Fibroblast of upper back skin (primary cell): ENCODE data around the gene KRTAP5-6.
"Not testable (repeated sequence)": the region's sequence is repeated elsewhere in the genome, so short reads cannot be mapped to it uniquely, and the experiment has no call there.

ENCODE experiments used
- DNase-seq: peaks from one replicate; pipeline ENCODE4 v3.0.0-alpha.2; 2013

KRTAP5-6 gene

DNA sequence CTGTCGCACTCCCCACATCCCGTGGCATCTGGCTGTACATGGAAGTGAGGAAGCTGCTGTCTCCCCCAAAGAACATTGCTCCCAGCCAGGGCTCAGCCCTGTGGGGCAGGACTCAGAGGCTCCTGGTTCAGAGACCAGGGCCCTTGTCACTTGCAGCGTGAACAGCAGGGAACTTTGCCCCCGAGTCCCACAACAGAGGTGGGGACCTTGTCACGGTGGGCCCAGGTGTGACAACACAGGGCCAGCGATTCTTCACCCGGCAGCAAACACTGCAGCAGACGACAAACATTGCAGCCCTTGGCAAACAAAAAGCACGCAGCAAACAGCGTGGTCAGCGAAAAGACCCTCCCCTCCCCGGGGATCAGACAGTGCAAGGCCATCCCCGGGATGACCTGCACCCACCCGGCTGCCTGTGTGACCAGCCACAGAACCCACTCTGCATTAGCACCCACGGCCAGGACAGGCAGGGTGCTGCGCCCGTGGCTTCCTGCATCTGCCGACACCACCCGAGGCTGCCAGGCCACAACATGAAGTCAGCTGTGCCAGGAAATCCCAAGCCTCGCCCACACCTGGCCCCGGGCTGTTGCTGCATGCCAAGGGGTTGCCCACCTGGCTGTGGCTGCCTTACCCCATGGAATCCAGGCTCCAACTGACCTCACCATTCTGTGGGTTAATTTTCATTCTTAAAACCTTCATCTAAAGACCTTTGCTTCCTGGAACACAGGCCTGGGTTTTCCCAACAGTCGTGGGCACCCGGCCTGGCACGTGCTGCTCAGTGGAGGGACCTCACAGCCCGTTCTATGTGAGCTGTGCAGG is 35.3 kb upstream of the KRTAP5-6 start:
- not testable (repeated sequence) for DNase-seq

DNA sequence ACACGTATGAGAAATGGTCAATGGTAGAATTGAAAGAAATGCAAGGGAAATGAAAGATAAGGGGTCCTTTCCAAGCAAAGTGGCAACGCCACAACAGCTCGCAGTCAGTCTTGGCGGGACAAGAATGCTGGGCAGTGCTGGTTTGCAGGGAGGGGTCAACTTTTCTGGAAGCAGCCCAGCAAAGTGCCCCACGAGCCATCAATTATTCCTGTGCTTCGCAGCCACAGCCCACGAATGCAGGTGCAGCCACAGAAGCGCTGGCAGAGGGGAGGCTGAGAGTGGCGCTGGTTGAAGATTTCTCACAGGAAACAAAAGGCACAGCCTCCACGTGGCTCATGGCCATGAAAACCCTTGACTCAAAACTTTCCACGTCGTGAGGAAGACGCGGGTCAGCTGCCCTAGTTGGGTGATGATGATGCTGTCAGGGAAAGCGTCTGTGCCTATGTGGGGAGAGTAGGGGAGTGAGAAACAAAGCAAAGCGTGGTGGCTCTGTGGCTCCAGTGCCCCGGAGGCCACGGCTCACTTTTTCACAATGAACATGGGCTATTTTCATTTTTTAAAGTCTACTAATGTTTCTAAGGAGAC is 34.2 kb upstream of the KRTAP5-6 start:
- DNase-seq, result not testable (repeated sequence)

DNA sequence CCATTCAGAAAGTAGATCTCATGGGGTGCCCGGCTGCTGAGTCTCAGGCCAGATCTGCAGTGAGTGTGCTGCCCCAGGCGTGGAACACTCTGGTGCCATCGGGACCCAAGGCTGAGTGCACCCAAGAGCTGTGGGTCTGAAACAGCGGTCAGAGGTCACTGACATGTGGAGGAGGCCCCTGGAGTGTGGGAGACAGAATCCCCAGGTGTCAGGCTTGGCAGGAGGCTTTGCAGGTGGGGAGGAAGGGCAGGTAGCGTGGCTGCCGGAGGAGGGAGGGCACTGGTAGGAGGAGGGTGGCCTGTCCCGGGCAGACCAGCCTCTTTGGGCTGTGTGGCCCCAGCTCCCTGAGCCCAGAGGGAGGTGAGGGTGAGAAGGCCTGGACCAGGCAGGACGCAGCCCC is 31.7 kb upstream of the KRTAP5-6 start:
- no peak for DNase-seq

DNA sequence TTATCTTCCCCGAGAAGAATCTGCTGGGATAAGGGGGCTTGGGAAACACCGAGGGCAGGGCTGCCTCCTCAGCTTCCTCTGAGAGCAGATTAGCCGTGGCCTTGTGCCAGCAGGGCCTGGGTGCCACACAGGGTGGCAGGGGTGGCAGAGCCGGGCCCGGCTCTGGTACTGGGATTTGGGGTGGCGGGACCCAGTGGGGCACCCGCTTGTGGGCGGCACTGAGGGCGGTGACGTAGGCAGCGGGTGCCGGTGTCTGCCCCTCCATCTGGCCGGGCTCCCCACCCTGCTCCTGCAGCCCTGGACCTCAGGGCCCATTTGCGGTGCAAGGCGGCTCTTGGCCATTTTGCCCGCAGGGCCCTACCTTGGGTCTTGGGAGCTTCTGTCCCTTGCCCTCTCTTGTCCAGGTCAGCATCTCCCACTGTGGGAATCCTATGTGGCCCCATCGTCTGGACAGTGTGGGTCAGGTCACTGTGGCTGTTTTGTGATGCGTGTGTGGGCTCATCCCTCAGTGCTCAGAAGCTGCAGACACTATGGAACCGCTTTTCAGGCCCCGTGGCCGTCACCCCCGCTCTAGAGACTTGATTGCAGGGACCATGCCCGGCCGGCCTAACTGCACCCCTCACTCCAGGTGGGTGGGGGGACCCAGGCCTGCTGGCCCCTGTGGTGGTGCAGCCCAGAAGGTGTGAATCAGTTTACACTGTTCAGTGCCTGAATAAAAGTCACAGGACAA is 29.7 kb upstream of the KRTAP5-6 start:
- no peak for DNase-seq

DNA sequence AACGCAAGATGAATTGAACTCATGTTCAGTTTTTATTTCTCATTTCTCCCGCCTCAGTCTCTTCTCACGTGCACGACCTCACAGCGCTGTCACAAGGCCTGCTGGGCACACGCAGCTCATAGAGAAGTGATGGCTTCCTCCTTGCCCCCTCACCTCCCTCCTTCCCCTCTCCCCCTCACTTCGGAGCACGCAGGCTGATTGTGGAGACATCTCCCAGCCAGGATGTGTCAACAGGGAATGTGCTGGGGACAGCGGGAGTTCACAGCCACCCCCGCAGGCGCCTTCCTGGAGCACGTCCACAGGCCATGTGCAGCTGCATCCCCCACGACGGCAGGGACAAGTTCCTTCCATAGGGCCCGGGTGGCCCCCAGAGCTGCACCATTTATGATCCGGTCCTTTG is 29.1 kb upstream of the KRTAP5-6 start:
- DNase-seq, result no peak

DNA sequence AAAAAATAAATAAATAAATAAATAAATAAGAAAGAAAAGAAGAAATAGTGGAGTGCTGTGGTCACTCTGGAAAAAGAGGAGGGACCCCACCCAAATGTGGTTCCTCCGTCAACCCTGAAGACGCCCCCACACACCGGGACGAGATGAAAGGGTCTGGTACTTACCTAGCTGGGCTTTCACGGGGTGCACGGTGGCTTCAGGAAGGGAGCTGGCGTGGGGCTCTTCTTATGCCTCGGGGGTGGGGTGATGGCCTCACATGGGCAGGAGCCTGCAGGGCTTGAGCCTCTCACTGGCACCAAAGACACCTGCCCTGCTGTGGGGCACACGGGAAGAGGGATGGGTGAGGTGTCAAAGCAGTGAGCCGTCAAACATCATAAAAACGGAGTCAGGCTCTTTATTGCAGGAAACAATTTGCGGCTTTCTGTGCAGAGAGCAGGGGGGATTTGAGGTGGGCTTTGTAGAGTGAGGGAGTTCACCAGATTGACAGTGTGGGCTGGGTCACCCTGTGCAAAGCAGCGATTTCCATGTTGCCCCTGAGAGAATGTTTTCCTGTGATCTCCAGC is 28.0 kb upstream of the KRTAP5-6 start:
- DNase-seq, result no peak

DNA sequence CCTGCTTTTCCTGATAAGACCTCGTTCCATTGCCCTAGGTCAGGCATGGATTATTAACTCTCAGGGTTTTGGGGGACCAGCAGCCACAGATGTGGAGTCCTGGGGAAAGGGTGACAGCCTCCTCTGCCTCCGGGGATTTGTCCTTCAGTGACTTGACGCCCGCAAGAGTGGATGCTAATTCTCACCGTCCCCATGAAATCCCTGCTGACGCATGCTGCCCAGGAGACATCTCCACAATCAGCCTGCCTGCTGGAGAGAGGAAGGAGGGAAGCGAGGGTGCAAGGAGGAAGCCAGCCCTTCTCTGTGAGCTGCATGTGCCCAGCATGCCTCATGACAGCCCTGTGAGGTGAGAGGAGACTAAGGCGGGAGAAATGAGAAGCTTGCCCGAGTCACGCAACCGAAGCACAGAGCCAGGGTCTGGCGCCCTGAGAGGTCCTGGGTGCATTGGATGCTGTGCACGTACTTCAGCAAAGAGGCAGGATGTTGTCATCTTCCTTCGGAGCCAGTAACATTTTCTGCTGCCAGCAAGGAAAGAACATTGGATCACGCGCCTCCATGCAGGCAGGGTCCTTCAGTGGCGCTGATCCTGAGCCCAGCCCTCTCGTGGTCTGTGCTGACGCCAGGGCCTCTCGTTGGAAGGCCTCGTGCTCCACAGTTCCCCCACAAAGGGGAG is 27.3 kb upstream of the KRTAP5-6 start:
- no peak for DNase-seq

DNA sequence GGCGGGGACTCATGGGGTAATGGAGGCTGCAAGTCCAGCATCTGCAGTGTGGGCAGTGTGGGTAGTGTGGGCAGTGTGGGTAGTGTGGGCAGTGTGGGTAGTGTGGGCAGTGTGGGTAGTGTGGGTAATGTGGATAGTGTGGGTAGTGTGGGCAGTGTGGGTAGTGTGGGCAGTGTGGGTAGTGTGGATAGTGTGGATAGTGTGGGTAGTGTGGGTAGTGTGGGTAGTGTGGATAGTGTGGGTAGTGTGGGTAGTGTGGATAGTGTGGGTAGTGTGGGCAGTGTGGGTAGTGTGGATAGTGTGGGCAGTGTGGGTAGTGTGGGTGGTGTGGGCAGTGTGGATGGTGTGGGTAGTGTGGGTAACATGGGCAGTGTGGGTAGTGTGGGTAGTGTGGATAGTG is 26.5 kb upstream of the KRTAP5-6 start:
- not testable (repeated sequence) for DNase-seq

DNA sequence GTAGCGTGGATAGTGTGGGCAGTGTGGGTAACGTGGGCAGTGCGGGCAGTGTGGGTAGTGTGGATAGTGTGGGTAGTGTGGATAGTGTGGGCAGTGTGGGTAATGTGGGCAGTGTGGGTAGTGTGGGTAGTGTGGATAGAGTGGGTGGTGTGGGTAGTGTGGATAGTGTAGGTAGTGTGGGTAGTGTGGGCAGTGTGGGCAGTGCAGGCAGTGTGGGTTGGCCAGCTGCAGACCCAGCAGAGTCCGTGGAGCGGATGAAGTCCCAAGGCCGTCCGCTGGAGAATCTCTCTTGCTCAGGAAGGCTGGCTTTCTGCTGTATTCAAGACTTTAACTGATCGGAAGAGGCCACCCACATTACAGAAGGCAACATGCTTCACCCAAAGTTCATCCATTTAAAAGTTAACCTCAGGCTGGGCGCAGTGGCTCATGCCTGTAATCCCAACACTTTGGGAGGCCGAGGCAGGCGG is 26.1 kb upstream of the KRTAP5-6 start:
- no peak for DNase-seq

DNA sequence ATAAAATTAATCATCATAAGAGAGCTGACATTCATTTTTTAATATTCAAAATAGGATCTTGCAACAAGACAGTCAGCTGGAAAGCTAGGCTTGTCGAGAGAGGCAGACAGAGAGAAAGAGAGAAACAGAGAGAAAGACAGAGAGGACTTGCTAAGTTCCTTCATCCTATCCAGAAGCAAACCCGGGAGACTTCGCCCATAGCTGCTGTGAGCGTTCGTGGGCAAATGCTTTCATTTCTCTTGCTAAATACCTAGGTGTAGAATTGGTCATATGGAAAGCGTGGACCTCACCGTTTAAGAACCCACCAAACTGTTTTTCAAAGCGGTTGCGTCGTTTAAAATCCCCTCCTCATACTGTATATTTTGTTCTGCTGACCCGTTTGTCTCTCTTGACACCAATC is 25.3 kb upstream of the KRTAP5-6 start:
- no peak for DNase-seq

DNA sequence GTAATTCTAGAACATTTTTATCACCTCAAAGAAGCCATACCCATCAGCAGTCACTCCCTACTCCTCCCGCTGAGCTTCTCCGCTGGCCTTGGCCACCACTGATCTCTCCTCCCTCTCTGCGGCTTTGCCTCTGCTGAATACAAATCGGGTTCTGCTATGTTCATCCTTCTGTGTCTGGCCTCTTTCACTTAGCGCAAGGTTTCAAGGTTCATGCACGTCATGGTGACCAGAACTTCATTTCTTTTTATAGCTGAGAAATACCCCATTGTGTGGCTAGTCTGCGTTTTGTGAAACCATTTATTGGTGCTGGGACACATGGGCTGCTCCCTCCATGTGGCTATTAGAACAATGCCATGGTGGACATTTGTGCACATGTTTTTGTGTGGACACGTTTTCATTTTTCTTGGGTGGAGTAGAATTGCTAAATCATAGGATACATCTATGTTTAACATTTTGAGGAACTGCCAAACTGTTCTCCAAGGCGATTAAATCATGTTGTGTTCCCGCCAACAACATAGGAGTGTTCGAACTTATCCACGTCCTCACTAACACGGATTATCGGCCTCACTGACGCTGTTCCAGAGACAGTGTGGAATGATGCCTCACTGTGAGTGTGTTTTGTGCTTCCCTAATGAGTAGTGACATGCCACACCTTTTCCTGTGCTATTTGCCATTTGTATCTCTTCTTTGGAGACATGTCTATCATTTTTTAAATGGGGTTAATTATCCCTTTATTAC is 24.2 kb upstream of the KRTAP5-6 start:
- no peak for DNase-seq

DNA sequence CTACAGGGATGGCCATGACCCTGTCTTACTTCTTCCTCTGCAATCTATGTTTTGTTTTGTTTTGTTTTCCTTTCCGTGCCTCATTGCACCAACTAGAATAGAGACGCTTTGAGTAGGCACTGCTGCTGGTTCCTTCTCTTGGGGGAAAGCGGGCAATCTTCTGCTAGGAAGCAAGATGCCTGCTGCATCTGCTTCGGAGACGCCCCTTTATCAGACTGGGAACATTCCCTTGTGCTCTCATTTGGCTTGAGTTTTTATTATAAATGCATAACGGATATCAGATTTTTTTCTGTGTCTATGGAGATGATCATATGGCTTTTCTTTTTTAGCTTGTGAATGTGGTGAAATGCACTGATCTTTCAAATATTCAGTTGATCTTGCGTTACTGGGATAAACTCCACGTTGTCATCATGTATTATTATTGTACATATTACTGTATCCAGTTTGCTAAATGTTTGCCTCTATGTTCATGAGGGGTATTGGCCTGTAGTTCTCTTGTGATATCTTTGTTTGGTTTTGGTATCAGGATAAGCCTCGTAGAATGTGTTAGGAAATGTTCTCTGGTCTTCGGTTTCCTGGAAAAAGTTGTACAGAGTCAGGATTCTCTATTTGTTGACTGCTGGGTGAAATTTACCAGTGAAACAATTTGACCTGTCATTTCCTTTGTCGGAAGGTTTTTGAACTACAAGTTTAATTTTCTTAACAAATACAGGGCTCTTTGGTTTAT is 23.4 kb upstream of the KRTAP5-6 start:
- no peak for DNase-seq

DNA sequence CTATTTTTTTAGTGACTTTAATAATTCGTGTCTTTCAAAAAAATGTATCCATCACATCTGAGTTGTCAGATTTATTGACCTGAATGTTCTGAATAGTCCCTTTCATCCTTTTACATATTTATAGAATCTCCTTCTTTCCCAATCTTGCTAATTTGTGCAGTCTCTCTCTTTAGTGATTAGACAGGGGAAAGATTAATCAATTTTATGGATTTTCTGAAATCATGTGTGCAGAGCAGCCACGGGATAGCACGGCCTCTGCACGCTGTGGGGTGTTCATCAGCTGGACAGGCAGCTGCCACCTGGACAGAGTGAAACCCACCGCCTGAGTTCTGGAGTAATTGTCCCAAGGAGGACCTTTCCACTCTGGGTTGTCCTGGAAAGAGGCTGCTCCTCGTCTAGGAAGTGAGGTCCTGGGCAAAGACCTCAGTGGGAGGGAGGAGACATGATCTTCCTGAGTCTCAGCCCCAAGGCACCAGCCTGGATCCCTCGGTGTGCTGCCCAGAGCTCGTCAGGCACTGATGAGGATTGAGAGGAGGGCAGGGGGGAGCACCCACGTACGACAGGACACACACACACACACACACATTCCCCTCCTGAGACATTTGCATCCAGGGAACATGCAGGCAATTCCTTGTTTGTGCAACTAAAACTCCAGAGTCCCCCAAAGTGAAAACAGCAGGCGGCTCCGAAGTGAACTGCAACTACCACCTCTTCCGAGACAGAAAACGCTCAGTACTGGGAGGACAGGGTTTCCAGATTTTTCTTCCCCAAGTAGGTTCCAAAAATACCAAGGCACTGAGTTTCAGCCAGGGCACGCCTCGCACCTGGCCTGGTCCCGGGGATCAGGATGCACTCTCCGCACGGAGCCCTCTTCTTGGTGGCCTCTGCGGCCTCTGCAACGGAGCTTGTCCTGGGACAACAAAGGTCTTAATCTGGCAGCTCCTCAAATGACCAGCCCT is 22.5 kb upstream of the KRTAP5-6 start:
- no peak for DNase-seq

DNA sequence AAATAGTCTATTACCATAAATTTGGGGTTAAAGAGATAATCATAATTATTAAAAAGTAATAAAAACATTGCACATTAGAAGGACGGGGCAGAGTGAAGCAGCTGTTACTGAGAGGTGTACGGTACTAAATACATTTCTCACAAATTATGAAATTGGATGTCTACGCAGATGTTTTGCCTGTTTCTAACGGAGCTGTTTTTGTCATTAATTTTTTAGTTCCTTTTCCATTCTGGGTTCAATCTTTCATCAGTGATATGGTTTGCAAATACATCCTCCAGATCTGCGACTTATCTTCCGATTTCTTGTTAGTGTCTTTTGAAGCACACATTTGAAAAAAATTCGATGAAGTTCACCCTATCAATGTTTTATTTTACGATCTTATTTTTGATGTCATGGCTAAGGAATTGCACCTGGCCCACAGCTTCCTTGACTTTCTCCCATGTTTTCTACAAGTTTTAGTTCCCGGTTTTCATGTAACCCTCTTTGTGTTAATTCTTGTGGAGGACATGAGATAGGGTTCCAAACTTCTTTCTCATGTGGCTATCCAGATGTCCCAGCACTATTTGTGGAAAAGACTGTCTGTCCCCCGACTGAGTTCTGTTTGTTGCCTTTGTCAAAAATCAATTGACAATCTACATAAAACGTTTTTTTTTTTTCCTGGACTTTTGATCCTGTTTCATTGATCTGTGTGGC is 21.3 kb upstream of the KRTAP5-6 start:
- no peak for DNase-seq

DNA sequence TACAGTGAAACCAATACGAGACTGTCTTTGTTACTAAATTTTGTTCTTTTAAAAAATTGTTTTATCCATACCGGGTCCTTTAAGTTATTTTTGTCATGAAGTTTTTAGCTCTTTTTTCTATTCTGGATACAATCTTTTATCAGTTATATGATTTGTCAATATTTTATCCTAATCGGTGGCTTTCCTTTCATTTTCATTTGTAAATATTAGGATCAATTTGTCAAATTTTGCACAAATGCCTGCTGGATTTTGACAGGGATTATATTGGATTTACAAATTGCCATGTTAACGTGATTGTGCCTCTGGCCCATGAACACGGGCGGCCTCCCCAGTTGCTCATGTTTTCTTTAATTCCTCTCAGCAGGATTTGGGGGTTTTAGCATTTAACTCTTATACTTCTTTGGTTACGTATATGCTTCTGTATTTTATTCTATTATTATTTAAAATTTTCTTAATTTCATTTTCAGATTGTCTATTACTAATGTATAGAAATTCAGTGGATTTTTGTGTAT is 20.7 kb upstream of the KRTAP5-6 start:
- DNase-seq, result no peak

DNA sequence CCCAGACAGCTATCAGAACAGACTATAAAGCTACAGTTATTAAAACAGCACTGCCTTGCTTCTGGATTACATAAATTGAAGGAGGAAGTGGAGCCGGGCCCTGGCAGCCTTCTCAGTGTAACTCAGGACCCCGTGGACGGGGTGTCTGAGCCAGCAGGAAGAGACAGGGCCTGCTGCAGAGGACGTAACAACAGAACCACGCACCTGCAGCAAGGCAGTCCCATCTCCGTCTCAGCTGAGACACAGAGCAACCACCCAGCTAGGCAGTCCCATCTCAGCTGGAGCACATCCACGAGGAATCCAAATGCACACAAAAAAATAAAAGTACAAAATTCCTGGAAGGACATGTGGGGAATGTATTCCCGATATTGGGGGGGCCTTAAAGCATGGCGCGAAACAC is 17.1 kb upstream of the KRTAP5-6 start:
- no peak for DNase-seq

DNA sequence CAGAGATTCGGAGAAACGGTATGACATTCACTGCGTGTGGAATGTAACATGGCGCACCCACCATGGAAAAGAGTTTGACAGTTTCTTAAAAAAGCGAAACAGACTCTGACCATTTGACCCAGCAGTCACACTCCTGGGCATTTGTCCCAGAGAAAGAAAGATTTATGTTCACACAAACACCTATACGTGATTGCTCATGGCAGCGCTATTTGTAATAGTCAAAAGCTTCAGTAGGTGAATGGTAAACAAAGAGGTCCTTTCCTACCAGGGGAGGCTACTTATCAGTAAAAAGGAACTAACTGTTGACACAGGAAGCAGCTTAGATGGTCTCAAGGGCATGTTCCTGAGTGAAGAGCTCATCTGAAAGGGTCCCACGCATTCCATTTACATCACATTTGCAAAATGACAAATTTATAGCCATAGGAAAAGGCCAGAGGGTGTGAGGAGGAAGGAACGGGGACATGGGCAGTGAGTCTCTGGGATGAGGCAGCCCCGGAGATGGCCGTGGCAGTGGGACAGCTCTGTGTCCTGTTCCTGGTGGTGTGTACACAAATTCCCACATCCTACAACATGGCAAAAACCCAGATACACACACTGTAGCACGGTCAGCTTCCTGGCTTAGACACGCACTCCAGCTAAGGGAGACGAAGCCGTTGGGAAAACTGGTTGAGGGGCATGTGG is 14.6 kb upstream of the KRTAP5-6 start:
- DNase-seq, result no peak

DNA sequence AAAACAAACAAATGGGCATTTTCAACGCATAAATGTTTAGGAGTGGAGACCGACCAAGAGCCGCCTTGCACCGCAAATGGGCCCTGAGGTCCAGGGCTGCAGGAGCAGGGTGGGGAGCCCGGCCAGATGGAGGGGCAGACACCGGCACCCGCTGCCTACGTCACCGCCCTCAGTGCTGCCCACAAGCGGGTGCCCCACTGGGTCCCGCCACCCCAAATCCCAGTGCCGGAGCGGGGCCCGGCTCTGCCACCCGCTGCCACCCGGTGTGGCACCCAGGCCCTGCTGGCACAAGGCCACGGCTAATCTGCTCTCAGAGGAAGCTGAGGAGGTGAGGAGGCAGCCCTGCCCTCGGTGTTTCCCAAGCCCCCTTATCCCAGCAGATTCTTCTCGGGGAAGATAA is 13.8 kb upstream of the KRTAP5-6 start:
- DNase-seq, result not testable (repeated sequence)
